Measurements from ENCODE around the gene MARCHF6. TPM values are rescaled to one million over a fixed set of nuclear protein-coding genes. Genes with fewer than 3 reads are reported as not detected.

MARCHF6 gene
- total RNA-seq, 1 donor: 69.5 TPM

DNA sequence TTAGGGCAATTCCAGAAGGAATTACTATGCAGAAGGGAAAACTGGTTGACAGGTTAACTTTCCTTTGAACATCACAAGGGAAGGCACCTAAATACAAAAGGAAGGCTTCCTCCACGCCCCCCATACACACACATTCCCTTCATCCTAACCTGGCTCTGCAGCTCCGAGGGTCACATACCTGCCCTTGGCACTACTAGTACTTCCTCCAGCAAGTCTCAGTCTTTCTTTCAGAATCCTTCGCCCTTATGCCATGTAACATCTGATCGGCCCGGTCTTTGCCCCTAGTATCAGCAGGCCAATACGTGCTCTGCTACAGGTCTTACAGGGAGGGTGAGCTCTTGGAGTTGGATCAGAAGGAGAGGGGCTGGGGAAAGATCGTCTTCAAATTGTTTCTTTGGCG lies 1.6 kb upstream of the MARCHF6 start:
- no peak for DNase-seq (ENCODE audit: low read depth)

DNA sequence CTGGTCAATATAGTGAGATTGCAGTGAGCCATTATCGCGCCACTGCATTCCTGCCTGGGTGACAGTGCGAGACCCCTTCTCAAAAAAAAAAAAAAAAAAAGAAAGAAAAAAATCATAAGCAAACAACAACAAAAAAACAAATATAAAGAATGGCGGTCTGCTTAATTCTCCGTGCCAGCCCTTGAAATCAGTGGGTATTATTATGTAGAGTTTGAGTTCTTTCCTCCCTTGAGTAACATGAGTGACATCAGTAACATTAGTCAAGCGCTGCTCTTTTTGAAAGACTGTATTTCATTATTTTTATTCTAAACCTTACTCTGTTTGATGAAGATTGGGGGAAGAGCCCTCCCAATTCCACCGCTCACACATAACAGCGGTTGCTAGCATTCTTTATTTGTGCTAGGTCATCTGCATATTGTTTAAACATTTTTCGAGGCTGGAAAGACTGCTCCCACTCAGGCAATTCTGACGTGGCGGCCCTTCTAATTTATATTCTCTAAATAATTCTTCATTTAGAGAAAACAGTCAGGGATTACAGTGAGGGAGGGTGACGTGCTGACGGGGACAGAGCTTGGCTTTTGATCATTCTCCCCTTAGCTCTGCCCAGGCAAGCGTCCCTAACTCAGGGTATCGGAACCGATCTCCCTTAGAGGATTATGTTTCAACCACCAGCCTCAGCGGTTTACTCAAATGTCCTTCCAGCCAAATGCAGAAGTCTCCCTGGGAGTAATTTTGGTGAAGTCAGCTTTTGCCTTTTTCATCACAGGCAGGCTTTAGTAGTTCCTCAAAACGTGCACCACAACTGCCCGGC lies 860 bp upstream of the MARCHF6 start:
- DNase-seq (ENCODE audit: low read depth): peak; percentile 54
- peak overlapping the region; percentile 87 for H3K4me3 ChIP-seq (ENCODE audit: low read depth, low read length)
- TF ChIP-seq, protein P1, sequence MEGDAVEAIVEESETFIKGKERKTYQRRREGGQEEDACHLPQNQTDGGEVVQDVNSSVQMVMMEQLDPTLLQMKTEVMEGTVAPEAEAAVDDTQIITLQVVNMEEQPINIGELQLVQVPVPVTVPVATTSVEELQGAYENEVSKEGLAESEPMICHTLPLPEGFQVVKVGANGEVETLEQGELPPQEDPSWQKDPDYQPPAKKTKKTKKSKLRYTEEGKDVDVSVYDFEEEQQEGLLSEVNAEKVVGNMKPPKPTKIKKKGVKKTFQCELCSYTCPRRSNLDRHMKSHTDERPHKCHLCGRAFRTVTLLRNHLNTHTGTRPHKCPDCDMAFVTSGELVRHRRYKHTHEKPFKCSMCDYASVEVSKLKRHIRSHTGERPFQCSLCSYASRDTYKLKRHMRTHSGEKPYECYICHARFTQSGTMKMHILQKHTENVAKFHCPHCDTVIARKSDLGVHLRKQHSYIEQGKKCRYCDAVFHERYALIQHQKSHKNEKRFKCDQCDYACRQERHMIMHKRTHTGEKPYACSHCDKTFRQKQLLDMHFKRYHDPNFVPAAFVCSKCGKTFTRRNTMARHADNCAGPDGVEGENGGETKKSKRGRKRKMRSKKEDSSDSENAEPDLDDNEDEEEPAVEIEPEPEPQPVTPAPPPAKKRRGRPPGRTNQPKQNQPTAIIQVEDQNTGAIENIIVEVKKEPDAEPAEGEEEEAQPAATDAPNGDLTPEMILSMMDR (IDR thresholded peaks at IDR 0.05; ENCODE audit: insufficient read depth, low read depth, low read length): no peak

More for the DNA sequence above, 1.6 kb upstream of the MARCHF6 start:
- no peak overlapping the region for H3K4me3 ChIP-seq (ENCODE audit: low read depth, low read length)
- TF ChIP-seq, protein P1 (IDR thresholded peaks at IDR 0.05; ENCODE audit: insufficient read depth, low read depth, low read length): no peak

GRCh38 chr5:10354048-10354872 lies 765 bp downstream of the MARCHF6 start:
- peak; percentile 64 for DNase-seq (ENCODE audit: low read depth)
- TF ChIP-seq, protein P1 (IDR thresholded peaks at IDR 0.05; ENCODE audit: insufficient read depth, low read depth, low read length): no peak
- peak overlapping the region; percentile 87 for H3K4me3 ChIP-seq (ENCODE audit: low read depth, low read length)

GRCh38 chr5:10355071-10355889 lies 1.8 kb downstream of the MARCHF6 start:
- TF ChIP-seq, protein P1 (IDR thresholded peaks at IDR 0.05; ENCODE audit: insufficient read depth, low read depth, low read length): no peak
- DNase-seq (ENCODE audit: low read depth): peak; percentile 55
- peak overlapping the region; percentile 87 for H3K4me3 ChIP-seq (ENCODE audit: low read depth, low read length)

GRCh38 chr5:10358999-10359398 lies 5.5 kb downstream of the MARCHF6 start:
- TF ChIP-seq, protein P1 (IDR thresholded peaks at IDR 0.05; ENCODE audit: insufficient read depth, low read depth, low read length): no peak
- DNase-seq (ENCODE audit: low read depth): no peak
- no peak overlapping the region for H3K4me3 ChIP-seq (ENCODE audit: low read depth, low read length)

DNA sequence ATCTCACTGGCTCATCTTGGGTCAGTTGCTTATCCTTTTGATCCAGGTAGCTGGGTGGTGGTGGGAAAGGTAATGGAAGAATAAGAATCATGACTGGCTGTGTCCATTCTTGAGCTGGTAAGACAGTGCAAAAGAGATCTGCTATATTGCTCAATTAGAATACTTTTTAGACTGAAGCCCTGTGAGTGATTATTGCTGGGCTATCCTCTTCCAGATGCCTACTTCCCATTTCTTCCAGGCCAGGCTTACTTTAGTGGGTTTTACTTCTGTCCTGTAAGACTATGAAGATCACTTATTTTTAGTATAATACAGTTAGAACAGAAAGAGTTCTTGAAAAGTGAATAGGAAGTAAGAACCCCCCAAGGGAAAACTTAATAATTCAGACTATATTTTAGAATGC lies 7.2 kb downstream of the MARCHF6 start:
- no peak overlapping the region for H3K4me3 ChIP-seq (ENCODE audit: low read depth, low read length)
- DNase-seq (ENCODE audit: low read depth): no peak
- TF ChIP-seq, protein P1 (IDR thresholded peaks at IDR 0.05; ENCODE audit: insufficient read depth, low read depth, low read length): no peak

Measured in fibroblast of villous mesenchyme (primary cell).